HEK293 (cell line): Measurements from ENCODE around the gene PCDH15.

ENCODE experiments used
- CTCF ChIA-PET: fragments of 350-600 bp; formaldehyde crosslinking; extraction: SDS; loops from one replicate; lab custom pipeline; 2021; ENCODE audit warnings: antibody characterized with exemption; lab: Yijun Ruan, JAX
- POLR2A ChIA-PET: fragments of 300-600 bp; formaldehyde crosslinking; extraction: SDS; loops from one replicate; lab custom pipeline; 2020; ENCODE audit warnings: antibody characterized with exemption, inconsistent platforms; lab: Yijun Ruan, JAX
- H3K27ac ChIP-seq: fragments of 200-500 bp; sonication (Bioruptor generic); 2 replicates; pipeline ENCODE4 v1.5.1; 2014; ENCODE audit warnings: low read depth, low read length, control low read depth, inconsistent platforms; ENCODE audit errors: extremely low read depth
- H3K36me3 ChIP-seq, 2 experiments: fragments of 200-500 bp in 1 of 2; sonication (Bioruptor generic) in 1 of 2; 1 replicate in 1 of 2; 2 replicates in 1 of 2; pipeline ENCODE4 v1.5.1; 2014 to 2017; ENCODE audit warnings: inconsistent platforms in 2 of 2, low read length in 2 of 2; ENCODE audit not compliant: control insufficient read depth in 2 of 2, insufficient read depth in 1 of 2
- H3K4me1 ChIP-seq: fragments of 200-500 bp; sonication (Bioruptor generic); 2 replicates; pipeline ENCODE4 v1.5.1; 2014; ENCODE audit warnings: mild to moderate bottlenecking, low read length, inconsistent platforms; ENCODE audit not compliant: control insufficient read depth, insufficient read depth
- H3K4me3 ChIP-seq: 2 replicates; pipeline ENCODE4 v1.5.1; 2011; ENCODE audit warnings: low read depth, mild to moderate bottlenecking, control low read depth, low read length, moderate library complexity
- H3K9me3 ChIP-seq: fragments of 200-500 bp; sonication (Bioruptor generic); 2 replicates; pipeline ENCODE4 v1.5.1; 2014; ENCODE audit warnings: low read depth, low read length, inconsistent platforms; ENCODE audit not compliant: control insufficient read depth, insufficient read depth
- GLI2 ChIP-seq: fragments of 450-650 bp; formaldehyde crosslinking; IDR thresholded peaks from 2 replicates; pipeline ENCODE4; 2017; ENCODE audit warnings: missing biosample characterization, missing genetic modification characterization, low read depth, borderline replicate concordance
- HOXA7 ChIP-seq: sonication (generic); formaldehyde crosslinking; IDR thresholded peaks from 2 replicates; pipeline ENCODE4 v1.8.1; 2022; ENCODE audit warnings: missing genetic modification reagents, borderline replicate concordance
- HOXC10 ChIP-seq: sonication (generic); formaldehyde crosslinking; IDR thresholded peaks from 2 replicates; pipeline ENCODE4 v1.8.1; 2023; ENCODE audit warnings: mild to moderate bottlenecking, missing genetic modification reagents
- PRDM10 ChIP-seq: fragments of 450-650 bp; formaldehyde crosslinking; IDR thresholded peaks from 2 replicates; pipeline ENCODE4 v1.5.1; 2016; ENCODE audit warnings: missing biosample characterization, missing genetic modification characterization
- SP7 ChIP-seq: fragments of 450-650 bp; formaldehyde crosslinking; IDR thresholded peaks from 2 replicates; pipeline ENCODE4 v1.5.1; 2016; ENCODE audit warnings: missing biosample characterization, missing genetic modification characterization
- ZBTB11 ChIP-seq: fragments of 450-650 bp; formaldehyde crosslinking; conservative IDR thresholded peaks from 2 replicates; pipeline ENCODE4 v1.5.1; 2016; ENCODE audit warnings: low read depth, missing biosample characterization, missing genetic modification characterization
- ZBTB17 ChIP-seq: fragments of 450-650 bp; formaldehyde crosslinking; IDR thresholded peaks from 2 replicates; pipeline ENCODE4 v1.5.1; 2016; ENCODE audit warnings: missing biosample characterization, missing genetic modification characterization
- ZBTB8A ChIP-seq: fragments of 450-650 bp; formaldehyde crosslinking; IDR thresholded peaks from 2 replicates; pipeline ENCODE4 v1.5.1; 2016; ENCODE audit warnings: missing biosample characterization, missing genetic modification characterization
- ZFP41 ChIP-seq: fragments of 450-650 bp; formaldehyde crosslinking; IDR thresholded peaks from 2 replicates; pipeline ENCODE4 v1.5.1; 2016; ENCODE audit warnings: missing biosample characterization, missing genetic modification characterization, borderline replicate concordance
- ZNF146 ChIP-seq: fragments of 450-650 bp; formaldehyde crosslinking; IDR thresholded peaks from 2 replicates; pipeline ENCODE4 v1.5.1; 2016; ENCODE audit warnings: missing biosample characterization, missing genetic modification characterization
- ZNF148 ChIP-seq: fragments of 450-650 bp; formaldehyde crosslinking; IDR thresholded peaks from 2 replicates; pipeline ENCODE4 v1.5.0; 2017; ENCODE audit warnings: missing biosample characterization, missing genetic modification characterization, borderline replicate concordance
- ZNF155 ChIP-seq: fragments of 450-650 bp; formaldehyde crosslinking; IDR thresholded peaks from 2 replicates; pipeline ENCODE4 v1.5.1; 2016; ENCODE audit warnings: missing biosample characterization, missing genetic modification characterization
- ZNF169 ChIP-seq: fragments of 450-650 bp; formaldehyde crosslinking; IDR thresholded peaks from 2 replicates; pipeline ENCODE4 v1.5.1; 2016; ENCODE audit warnings: missing biosample characterization, missing genetic modification characterization
- ZNF202 ChIP-seq: fragments of 450-650 bp; formaldehyde crosslinking; IDR thresholded peaks from 2 replicates; pipeline ENCODE4 v1.5.1; 2016; ENCODE audit warnings: missing biosample characterization, missing genetic modification characterization, borderline replicate concordance
- ZNF274 ChIP-seq, 2 experiments: fragments of 200-500 bp in 1 of 2; fragments of 450-650 bp in 1 of 2; sonication (Bioruptor generic) in 1 of 2; formaldehyde crosslinking in 1 of 2; IDR thresholded peaks; 2 replicates each; pipeline versions ENCODE4 v1.5.1 to v1.6.1; 2014 to 2016; ENCODE audit warnings: borderline replicate concordance in 1 of 2, inconsistent platforms in 1 of 2, low read length in 1 of 2, missing biosample characterization in 1 of 2, missing genetic modification characterization in 1 of 2
- ZNF404 ChIP-seq: fragments of 450-650 bp; formaldehyde crosslinking; IDR thresholded peaks from 2 replicates; pipeline ENCODE4 v1.5.1; 2017; ENCODE audit warnings: missing biosample characterization, missing genetic modification characterization
- ZNF473 ChIP-seq: fragments of 450-650 bp; formaldehyde crosslinking; IDR thresholded peaks from 2 replicates; pipeline ENCODE4 v1.5.1; 2017; ENCODE audit warnings: missing biosample characterization, missing genetic modification characterization
- ZNF48 ChIP-seq: fragments of 450-650 bp; formaldehyde crosslinking; IDR thresholded peaks from 2 replicates; pipeline ENCODE4 v1.5.1; 2016; ENCODE audit warnings: missing biosample characterization, missing genetic modification characterization
- ZNF501 ChIP-seq: fragments of 450-650 bp; formaldehyde crosslinking; IDR thresholded peaks from 2 replicates; pipeline ENCODE4 v1.5.1; 2016; ENCODE audit warnings: missing biosample characterization, missing genetic modification characterization
- ZNF549 ChIP-seq: fragments of 450-650 bp; IDR thresholded peaks from 2 replicates; pipeline ENCODE4 v1.5.1; 2018; ENCODE audit warnings: missing biosample characterization, missing genetic modification characterization, mild to moderate bottlenecking, inconsistent platforms, moderate library complexity
- ZNF610 ChIP-seq: fragments of 450-650 bp; formaldehyde crosslinking; IDR thresholded peaks from 2 replicates; pipeline ENCODE4 v1.5.1; 2016; ENCODE audit warnings: missing biosample characterization, missing genetic modification characterization, borderline replicate concordance
- ZNF629 ChIP-seq: fragments of 450-650 bp; formaldehyde crosslinking; IDR thresholded peaks from 2 replicates; pipeline ENCODE4 v1.5.1; 2017; ENCODE audit warnings: missing biosample characterization, missing genetic modification characterization
- ZNF830 ChIP-seq: fragments of 450-650 bp; IDR thresholded peaks from 2 replicates; pipeline ENCODE4 v1.5.0; 2018; ENCODE audit warnings: missing biosample characterization, missing genetic modification characterization, low read depth, mild to moderate bottlenecking, moderate library complexity
- TF ChIP-seq, protein P1 (sequence below): fragments of 450-650 bp; formaldehyde crosslinking; IDR thresholded peaks from 2 replicates; pipeline ENCODE4 v1.5.1; 2017; ENCODE audit warnings: missing biosample characterization, missing genetic modification characterization

PCDH15 gene

DNA sequence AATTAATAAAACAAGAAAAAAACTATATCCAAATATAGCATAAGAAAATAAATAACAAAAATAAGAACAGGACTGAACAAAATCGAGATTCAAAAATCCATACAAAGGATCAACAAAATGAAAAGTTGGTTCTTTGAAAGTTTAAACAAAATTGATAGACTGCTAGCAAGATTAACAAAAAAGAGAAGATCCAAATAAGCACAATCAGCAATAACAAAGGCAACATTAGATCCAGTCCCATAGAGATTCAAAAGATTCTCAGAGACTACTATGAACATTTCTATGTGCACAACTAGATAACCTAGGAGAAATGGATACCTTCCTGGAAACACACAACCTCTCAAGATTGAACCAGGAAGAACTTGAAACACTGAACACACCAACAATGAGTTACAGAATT, 534.6 kb downstream of the PCDH15 start (continued):
- TF ChIP-seq GLI2 (tag by site-specific recombination): no peak
- TF ChIP-seq ZNF404 (tag by site-specific recombination): no peak
- no peak for TF ChIP-seq SP7 (tag by site-specific recombination)
- TF ChIP-seq ZNF148 (tag by site-specific recombination): no peak
- no peak for TF ChIP-seq ZNF629
- no peak for TF ChIP-seq ZNF48
- no peak for TF ChIP-seq ZNF274 (IDR thresholded peaks at IDR 0.05; ENCODE audit: low read length)
- no peak for TF ChIP-seq ZNF274 (tag by site-specific recombination; IDR thresholded peaks at IDR 0.05; ENCODE audit: borderline replicate concordance)
- no peak for TF ChIP-seq ZNF202 (tag by site-specific recombination)
- TF ChIP-seq ZNF155: no peak
- TF ChIP-seq, all 188 proteins: peak for 0

DNA sequence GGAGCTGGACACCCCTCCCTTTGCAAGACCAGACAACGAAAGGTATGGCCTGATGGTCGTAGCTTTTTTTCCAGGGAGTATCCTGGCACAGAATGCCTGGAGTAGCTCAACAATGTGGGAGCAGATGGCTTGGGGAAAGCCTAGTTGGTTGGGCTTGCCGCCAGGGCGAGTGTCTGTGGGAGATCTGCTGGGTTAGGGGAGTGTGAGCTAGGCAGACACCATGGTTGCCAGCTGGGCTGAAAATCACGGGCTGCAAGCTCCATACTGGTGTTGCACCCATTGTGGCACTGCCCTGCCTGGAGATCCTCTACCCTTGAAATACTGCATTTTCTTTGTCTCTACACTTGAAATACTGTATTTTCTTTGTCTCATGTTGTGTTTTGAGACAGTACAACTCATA, 538.3 kb downstream of the PCDH15 start:
- no peak overlapping the region for H3K4me3 ChIP-seq
- no peaks in the 10 kb centered on the region for H3K4me1 ChIP-seq
- ChIA-PET CTCF (no interaction called here), POLR2A (no interaction called here)
- no peak overlapping the region for H3K27ac ChIP-seq
- no peaks in the 10 kb centered on the region for H3K36me3 ChIP-seq
- H3K9me3 ChIP-seq: no peaks in the 10 kb centered on the region
- TF ChIP-seq ZBTB8A (tag by site-specific recombination) (no peak), ZNF830 (tag by site-specific recombination) (no peak), ZBTB11 (tag by site-specific recombination) (no peak), HOXC10 (no peak), ZNF610 (no peak), ZFP41 (no peak), ZNF169 (tag by site-specific recombination) (no peak), ZNF473 (tag by site-specific recombination) (no peak), ZNF549 (tag by site-specific recombination) (no peak), PRDM10 (tag by site-specific recombination) (no peak), HOXA7 (CRISPR knock-in tag) (no peak), ZBTB17 (tag by site-specific recombination) (no peak), ZNF501 (tag by site-specific recombination) (no peak), ZNF146 (tag by site-specific recombination) (no peak)
- TF ChIP-seq, protein P1, sequence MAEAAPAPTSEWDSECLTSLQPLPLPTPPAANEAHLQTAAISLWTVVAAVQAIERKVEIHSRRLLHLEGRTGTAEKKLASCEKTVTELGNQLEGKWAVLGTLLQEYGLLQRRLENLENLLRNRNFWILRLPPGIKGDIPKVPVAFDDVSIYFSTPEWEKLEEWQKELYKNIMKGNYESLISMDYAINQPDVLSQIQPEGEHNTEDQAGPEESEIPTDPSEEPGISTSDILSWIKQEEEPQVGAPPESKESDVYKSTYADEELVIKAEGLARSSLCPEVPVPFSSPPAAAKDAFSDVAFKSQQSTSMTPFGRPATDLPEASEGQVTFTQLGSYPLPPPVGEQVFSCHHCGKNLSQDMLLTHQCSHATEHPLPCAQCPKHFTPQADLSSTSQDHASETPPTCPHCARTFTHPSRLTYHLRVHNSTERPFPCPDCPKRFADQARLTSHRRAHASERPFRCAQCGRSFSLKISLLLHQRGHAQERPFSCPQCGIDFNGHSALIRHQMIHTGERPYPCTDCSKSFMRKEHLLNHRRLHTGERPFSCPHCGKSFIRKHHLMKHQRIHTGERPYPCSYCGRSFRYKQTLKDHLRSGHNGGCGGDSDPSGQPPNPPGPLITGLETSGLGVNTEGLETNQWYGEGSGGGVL: no peak
